Endothelial cell of umbilical vein (primary cell): ENCODE data around the gene INKA2. TPM values are rescaled to one million over a fixed set of nuclear protein-coding genes. Genes with fewer than 3 reads are reported as not detected.

ENCODE experiments used
- BruUV-seq: library from RNA; stranded (reverse); fragments of 400-500 nt; replicated peaks from 2 replicates; lab custom pipeline; 2021; lab: Mats Ljungman, UMichigan
- CTCF ChIA-PET: fragments of 300-600, 350-600 bp; sonication (Branson Sonifier 250); formaldehyde crosslinking; loops from one replicate; lab custom pipeline; 2021; ENCODE audit warnings: antibody characterized with exemption, inconsistent platforms; lab: Charles Lee
- POLR2A ChIA-PET: fragments of 300-600, 350-600 bp; sonication (Branson Sonifier 250); formaldehyde crosslinking; loops from one replicate; lab custom pipeline; 2021; ENCODE audit warnings: antibody characterized with exemption, inconsistent platforms; lab: Charles Lee
- DNase-seq: peaks from one replicate; pipeline ENCODE4 v3.0.0-alpha.2; 2011; ENCODE audit warnings: low read depth, low spot score
- FAIRE-seq: peaks from 2 replicates; lab custom pipeline; 2011; peaks lifted over from hg19 to GRCh38; lab: Jason Lieb, UNC
- H2AFZ ChIP-seq: 2 replicates; pipeline ENCODE4 v1.6.0; 2012; ENCODE audit warnings: low read depth, low read length, control low read depth, inconsistent platforms
- H3K27ac ChIP-seq: 2 replicates; pipeline ENCODE4 v1.5.1; 2011; ENCODE audit warnings: low read depth, mild to moderate bottlenecking, control low read depth, low read length, moderate library complexity; ENCODE audit not compliant: insufficient read depth
- H3K27me3 ChIP-seq, 2 experiments: 2 replicates each; pipeline versions ENCODE4 v1.6.0 to v1.6.1; 2011; ENCODE audit warnings: low read length in 2 of 2, mixed read lengths in 1 of 2; ENCODE audit not compliant: control insufficient read depth in 2 of 2, insufficient read depth in 2 of 2
- H3K36me3 ChIP-seq, 2 experiments: 2 replicates in 1 of 2; 3 replicates in 1 of 2; pipeline ENCODE4 v1.5.1; 2011; ENCODE audit warnings: low read length in 2 of 2, mild to moderate bottlenecking in 1 of 2, moderate library complexity in 1 of 2; ENCODE audit not compliant: control insufficient read depth in 2 of 2, insufficient read depth in 2 of 2; ENCODE audit errors: extremely low read depth in 1 of 2
- H3K4me1 ChIP-seq: 3 replicates; pipeline ENCODE4 v1.5.1; 2011; ENCODE audit warnings: mild to moderate bottlenecking, low read length; ENCODE audit not compliant: control insufficient read depth, insufficient read depth; ENCODE audit errors: extremely low read depth
- H3K4me2 ChIP-seq: 2 replicates; pipeline ENCODE4 v1.6.1; 2011; ENCODE audit warnings: low read length, control low read depth, mixed read lengths; ENCODE audit not compliant: insufficient read depth
- H3K4me3 ChIP-seq, 3 experiments: fragments of 200-600 bp in 1 of 3; sonication (generic), shearing (Covaris generic) in 1 of 3; replicated peaks in 1 of 3; 2 replicates each; pipeline ENCODE4 v1.5.1; 2011 to 2016; ENCODE audit warnings: control low read depth in 3 of 3, low read length in 3 of 3, mild to moderate bottlenecking in 2 of 3, inconsistent platforms in 1 of 3, low read depth in 1 of 3, moderate library complexity in 1 of 3; ENCODE audit not compliant: insufficient read depth in 1 of 3
- H3K79me2 ChIP-seq: 2 replicates; pipeline ENCODE4 v1.6.0; 2012; ENCODE audit warnings: low read length, inconsistent platforms; ENCODE audit not compliant: control insufficient read depth, insufficient read depth
- H3K9ac ChIP-seq: replicated peaks from 2 replicates; pipeline ENCODE3; 2011; ENCODE audit warnings: low read length, control low read depth; ENCODE audit not compliant: insufficient read depth; ENCODE audit errors: extremely low read depth
- H3K9me1 ChIP-seq: replicated peaks from 3 replicates; pipeline ENCODE4 v1.6.0; 2011; ENCODE audit warnings: mild to moderate bottlenecking, low read length; ENCODE audit not compliant: control insufficient read depth, insufficient read depth; ENCODE audit errors: extremely low read depth
- H3K9me3 ChIP-seq: replicated peaks from 2 replicates; pipeline ENCODE4 v1.5.1; 2012; ENCODE audit warnings: low read length, inconsistent platforms; ENCODE audit not compliant: control insufficient read depth, insufficient read depth
- H4K20me1 ChIP-seq: replicated peaks from 2 replicates; pipeline ENCODE3; 2011; ENCODE audit warnings: mild to moderate bottlenecking, low read length; ENCODE audit not compliant: control insufficient read depth, insufficient read depth; ENCODE audit errors: extremely low read depth
- CTCF ChIP-seq, 2 donors: IDR thresholded peaks; 1 replicate in 1 of 2; 2 replicates in 1 of 2; pipeline ENCODE4 v1.5.1; 2011; ENCODE audit warnings: low read length in 2 of 2, mild to moderate bottlenecking in 2 of 2, moderate library complexity in 2 of 2, control low read depth in 1 of 2, inconsistent platforms in 1 of 2, low read depth in 1 of 2; ENCODE audit not compliant: insufficient read depth in 1 of 2; ENCODE audit errors: extremely low read depth in 1 of 2
- EZH2 ChIP-seq: IDR thresholded peaks from 2 replicates; pipeline ENCODE4 v1.6.1; 2012; ENCODE audit warnings: borderline replicate concordance, low read depth, mild to moderate bottlenecking, moderate library complexity, low read length, inconsistent platforms; ENCODE audit not compliant: severe bottlenecking
- FOS ChIP-seq: IDR thresholded peaks from 2 replicates; pipeline ENCODE4 v1.6.1; 2011; ENCODE audit warnings: mild to moderate bottlenecking, low read length, moderate library complexity, borderline replicate concordance; ENCODE audit not compliant: insufficient read depth
- GATA2 ChIP-seq: IDR thresholded peaks from 2 replicates; pipeline ENCODE4 v1.7.0; 2011; ENCODE audit warnings: low read depth, mild to moderate bottlenecking, moderate library complexity, mixed read lengths, low read length; ENCODE audit not compliant: insufficient read length, insufficient read depth
- JUN ChIP-seq: IDR thresholded peaks from 2 replicates; pipeline ENCODE4 v1.6.1; 2011; ENCODE audit warnings: borderline replicate concordance, low read depth; ENCODE audit not compliant: insufficient read length, insufficient read depth
- MAX ChIP-seq: IDR thresholded peaks from 2 replicates; pipeline ENCODE4 v1.6.1; 2011; ENCODE audit not compliant: insufficient read depth, insufficient read length
- MYC ChIP-seq: IDR thresholded peaks from one replicate; pipeline ENCODE4 v1.6.1; 2011; ENCODE audit warnings: mild to moderate bottlenecking, low read depth, low read length
- POLR2A ChIP-seq: IDR thresholded peaks from 2 replicates; pipeline ENCODE4 v1.6.1; 2012; ENCODE audit warnings: low read depth, mild to moderate bottlenecking, control low read depth, low read length
- POLR2AphosphoS5 ChIP-seq: IDR thresholded peaks from 2 replicates; pipeline ENCODE4 v1.6.1; 2012; ENCODE audit warnings: low read depth, mild to moderate bottlenecking, control low read depth, low read length, moderate library complexity; ENCODE audit not compliant: insufficient read depth
- dilution Hi-C: fragments of 300-500 bp; cut with MboI; formaldehyde crosslinking; loops from one replicate; pipeline ENCODE4 v1.15.0; 2019; ENCODE audit warnings: low sequenced_read_pairs; ENCODE audit not compliant: extremely low pct_ligation_motif_present
- intact Hi-C: fragments of 100-400 bp; cut with micrococcal nuclease; formaldehyde crosslinking; loops from one replicate; pipeline ENCODE4 v1.10.0; 2022
- polyA plus RNA-seq, 4 experiments: library from polyadenylated mRNA; depleted of rRNA in 3 of 4; stranded (reverse) in 3 of 4; unstranded in 1 of 4; fragments of >200 nt; gene quantifications; 2 replicates each; pipeline versions ENCODE4 v1.2.1 to v1.2.3, GENCODE V29; 2011 to 2012; ENCODE audit warnings: missing spikeins in 1 of 4
- total RNA-seq: library from RNA; stranded (reverse); gene quantifications from 2 replicates; pipeline ENCODE4 v1.2.3, GENCODE V29; 2021

Gene INKA2
- total and polyA plus RNA-seq, 2 donors (not counting 3 experiments of a cell fraction or from before 2014, with no cell fraction given), result 2.4 to 7.8 TPM

- no TSS peak for BruUV-seq
- Histone ChIP-seq H3K9ac (no peak overlapping the region), H3K36me3 (peaks cover 0 to 6% of the 10 kb centered on the region in 2 experiments), H3K9me3 (no peaks in the 10 kb centered on the region), H3K4me1 (no peaks in the 10 kb centered on the region), H3K4me3 (no peak overlapping the region), H2AFZ (no peak overlapping the region), H3K4me2 (no peak overlapping the region), H4K20me1 (no peaks in the 10 kb centered on the region), H3K9me1 (no peaks in the 10 kb centered on the region), H3K79me2 (no peaks in the 10 kb centered on the region), H3K27me3 (no peaks in the 10 kb centered on the region), H3K27ac (no peak overlapping the region)
- FAIRE-seq (no peak), DNase-seq (no peak)
- ChIA-PET POLR2A (no interaction called here), CTCF (interaction anchor here (1.2 to 1.6 kb wide), 4 partner anchors 9 to 198 kb away, joined by 3 read pairs; no protein-coding TSS in a partner anchor)
- no peak for TF ChIP-seq POLR2A
- no peak for TF ChIP-seq GATA2
- no peak for TF ChIP-seq JUN
- no peak for TF ChIP-seq EZH2
- no peak for TF ChIP-seq MYC
- TF ChIP-seq MAX, result no peak
- TF ChIP-seq POLR2AphosphoS5, result no peak
- no peak for TF ChIP-seq CTCF (IDR thresholded peaks at IDR 0.05; ENCODE audit: extremely low read depth in 1 of 2, insufficient read depth in 1 of 2, low read depth in 1 of 2, low read length in 2 of 2)
- no peak for TF ChIP-seq FOS
- dilution Hi-C loops, result no loop called here
- intact Hi-C loops, result no loop called here
Observed at GRCh38 chr1:111706921-111707320, 32.3 kb downstream of the INKA2 start.
